AG04450 (cell line): Measurements from ENCODE around the gene NHLRC2. TPM values are rescaled to one million over a fixed set of nuclear protein-coding genes. Genes with fewer than 3 reads are reported as not detected.

Experiments
- CTCF ChIA-PET: fragments of 300-600, 350-600 bp; formaldehyde crosslinking; extraction: SDS; loops from one replicate; lab custom pipeline; 2022; ENCODE audit warnings: antibody characterized with exemption, inconsistent platforms; lab: Charles Lee
- POLR2A ChIA-PET: fragments of 350-600 bp; formaldehyde crosslinking; extraction: SDS; loops from one replicate; lab custom pipeline; 2021; ENCODE audit warnings: antibody characterized with exemption, inconsistent platforms; lab: Yijun Ruan, JAX
- DNase-seq: peaks from one replicate; pipeline ENCODE4 v3.0.0-alpha.2; 2011; ENCODE audit warnings: low read depth, low spot score
- H3K27ac ChIP-seq: one replicate; pipeline ENCODE4 v1.5.1; 2012; ENCODE audit warnings: low read depth, low read length, control low read depth
- H3K27me3 ChIP-seq: one replicate; pipeline ENCODE4 v1.6.0; 2012; ENCODE audit warnings: low read length; ENCODE audit not compliant: control insufficient read depth, insufficient read depth
- H3K4me3 ChIP-seq: 2 replicates; pipeline ENCODE4 v1.5.1; 2011; ENCODE audit warnings: mild to moderate bottlenecking, low read depth, low read length, control low read depth
- H3K9me3 ChIP-seq: 2 replicates; pipeline ENCODE4 v1.5.1; 2012; ENCODE audit warnings: low read length; ENCODE audit not compliant: control insufficient read depth, insufficient read depth
- polyA plus RNA-seq: library from polyadenylated mRNA; depleted of rRNA; stranded (reverse); fragments of >200 nt; gene quantifications from 2 replicates; pipeline ENCODE4 v1.2.3, GENCODE V29; 2011
- TF ChIP-seq, protein P1 (sequence below): IDR thresholded peaks from 2 replicates; pipeline ENCODE4 v1.5.1; 2011; ENCODE audit warnings: low read depth, low read length, control low read depth, inconsistent platforms

The NHLRC2 gene
- polyA plus RNA-seq, 1 experiment: 7.6 TPM

DNA sequence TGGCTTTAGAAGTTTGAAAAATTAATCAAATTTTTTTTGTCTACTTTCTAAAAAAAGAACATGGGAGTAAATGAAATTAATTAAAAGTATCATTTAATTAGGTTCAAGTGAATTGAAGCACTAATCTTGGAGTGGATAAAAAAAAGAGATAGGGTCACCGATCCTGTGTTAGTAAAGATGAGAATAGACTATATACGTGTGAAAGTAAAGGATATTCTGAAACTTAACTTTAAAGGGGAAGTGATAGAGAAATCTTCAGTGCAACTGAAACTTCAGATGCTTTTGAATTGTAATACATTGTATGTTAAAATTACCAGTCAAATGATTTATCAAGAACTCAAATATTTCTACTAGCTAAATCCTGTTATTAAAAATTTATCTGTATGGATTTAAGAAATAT, 4.8 kb downstream of the NHLRC2 start:
- POLR2A ChIA-PET: no interaction called here
- DNase-seq: no peak
- no peak overlapping the region for H3K4me3 ChIP-seq
- H3K9me3 ChIP-seq: no peaks in the 10 kb centered on the region; the same call in 1 of the 2 replicates
- H3K27ac ChIP-seq: no peak overlapping the region
- CTCF ChIA-PET: interaction anchor here (0.9 to 1.9 kb wide), 2 partner anchors 155 to 180 kb away, joined by 5 to 6 read pairs; partner anchors contain the start of gene CASP7
- H3K27me3 ChIP-seq: no peaks in the 10 kb centered on the region
- TF ChIP-seq, protein P1, sequence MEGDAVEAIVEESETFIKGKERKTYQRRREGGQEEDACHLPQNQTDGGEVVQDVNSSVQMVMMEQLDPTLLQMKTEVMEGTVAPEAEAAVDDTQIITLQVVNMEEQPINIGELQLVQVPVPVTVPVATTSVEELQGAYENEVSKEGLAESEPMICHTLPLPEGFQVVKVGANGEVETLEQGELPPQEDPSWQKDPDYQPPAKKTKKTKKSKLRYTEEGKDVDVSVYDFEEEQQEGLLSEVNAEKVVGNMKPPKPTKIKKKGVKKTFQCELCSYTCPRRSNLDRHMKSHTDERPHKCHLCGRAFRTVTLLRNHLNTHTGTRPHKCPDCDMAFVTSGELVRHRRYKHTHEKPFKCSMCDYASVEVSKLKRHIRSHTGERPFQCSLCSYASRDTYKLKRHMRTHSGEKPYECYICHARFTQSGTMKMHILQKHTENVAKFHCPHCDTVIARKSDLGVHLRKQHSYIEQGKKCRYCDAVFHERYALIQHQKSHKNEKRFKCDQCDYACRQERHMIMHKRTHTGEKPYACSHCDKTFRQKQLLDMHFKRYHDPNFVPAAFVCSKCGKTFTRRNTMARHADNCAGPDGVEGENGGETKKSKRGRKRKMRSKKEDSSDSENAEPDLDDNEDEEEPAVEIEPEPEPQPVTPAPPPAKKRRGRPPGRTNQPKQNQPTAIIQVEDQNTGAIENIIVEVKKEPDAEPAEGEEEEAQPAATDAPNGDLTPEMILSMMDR: no peak

DNA sequence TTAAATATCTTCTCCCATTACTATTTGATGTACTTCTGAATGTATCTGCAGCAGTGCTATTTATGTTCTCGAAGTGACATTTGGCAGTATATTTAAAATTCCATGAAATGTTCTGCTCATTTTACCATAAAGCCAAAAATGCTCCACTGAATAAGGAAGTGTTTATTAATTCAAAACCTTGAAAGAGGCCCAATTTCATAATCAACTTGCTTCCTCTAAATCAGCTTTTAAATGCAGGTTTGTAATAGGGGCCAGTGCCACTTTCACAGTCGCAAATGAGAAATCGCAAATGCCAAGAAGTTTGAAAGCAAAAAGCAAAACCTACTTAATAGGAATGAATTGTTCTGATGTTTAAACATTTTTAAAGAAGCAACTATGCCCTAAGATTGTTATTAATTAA, 11.4 kb downstream of the NHLRC2 start:
- no peaks in the 10 kb centered on the region for H3K27me3 ChIP-seq
- TF ChIP-seq, protein P1: no peak
- H3K27ac ChIP-seq: no peak overlapping the region
- H3K4me3 ChIP-seq: no peak overlapping the region
- no peak for DNase-seq
- ChIA-PET POLR2A (no interaction called here), CTCF (interaction anchor here (0.6 kb wide), 1 partner anchor 828 kb away, joined by 6 read pairs; no protein-coding TSS in a partner anchor)
- H3K9me3 ChIP-seq: no peaks in the 10 kb centered on the region

DNA sequence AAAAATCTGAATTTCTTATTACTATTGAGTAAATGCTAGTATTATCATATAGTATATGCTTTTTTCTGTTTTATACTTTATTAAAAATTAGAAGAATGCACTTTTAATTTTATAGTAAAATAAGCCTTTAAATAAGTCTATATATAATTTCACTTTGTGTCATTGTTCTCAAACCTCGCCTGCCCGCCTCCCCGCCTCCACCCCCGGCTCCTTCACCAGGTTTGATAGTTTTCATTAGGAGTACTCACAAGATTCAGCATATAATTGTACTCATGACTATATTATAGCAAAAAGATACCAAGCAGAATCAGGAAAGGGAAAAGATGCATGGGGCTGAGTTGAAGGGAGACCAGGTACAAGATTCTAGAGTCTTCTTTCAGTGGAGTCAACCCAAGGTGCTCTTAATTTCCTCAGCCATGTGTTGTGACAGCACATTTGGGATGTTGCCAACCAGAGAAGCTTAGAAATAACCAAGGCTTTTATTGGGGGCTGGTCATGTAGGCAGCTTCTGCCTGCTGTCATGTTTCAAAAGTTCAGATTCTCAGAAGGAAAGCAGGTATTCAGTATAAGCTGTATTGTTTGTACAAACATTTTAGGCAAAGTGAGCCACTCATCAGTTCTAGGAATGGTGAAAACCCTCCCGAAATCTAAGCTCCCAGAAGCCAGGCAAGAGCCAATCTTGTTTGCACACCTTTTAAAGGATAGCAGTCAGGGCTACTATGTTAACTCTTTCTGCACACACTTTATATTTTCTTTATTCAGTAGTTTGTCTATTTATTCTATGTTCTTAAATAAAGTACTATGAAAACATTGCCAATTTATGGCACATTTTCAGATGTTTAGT, 12.3 kb downstream of the NHLRC2 start:
- POLR2A ChIA-PET: interaction anchor here (0.5 kb wide), 1 partner anchor 80 kb away, joined by 3 read pairs; no protein-coding TSS in a partner anchor
- no peak for DNase-seq
- Histone ChIP-seq H3K9me3 (no peaks in the 10 kb centered on the region), H3K27me3 (no peaks in the 10 kb centered on the region), H3K4me3 (no peak overlapping the region), H3K27ac (no peak overlapping the region)
- CTCF ChIA-PET: no interaction called here
- TF ChIP-seq, protein P1: no peak

DNA sequence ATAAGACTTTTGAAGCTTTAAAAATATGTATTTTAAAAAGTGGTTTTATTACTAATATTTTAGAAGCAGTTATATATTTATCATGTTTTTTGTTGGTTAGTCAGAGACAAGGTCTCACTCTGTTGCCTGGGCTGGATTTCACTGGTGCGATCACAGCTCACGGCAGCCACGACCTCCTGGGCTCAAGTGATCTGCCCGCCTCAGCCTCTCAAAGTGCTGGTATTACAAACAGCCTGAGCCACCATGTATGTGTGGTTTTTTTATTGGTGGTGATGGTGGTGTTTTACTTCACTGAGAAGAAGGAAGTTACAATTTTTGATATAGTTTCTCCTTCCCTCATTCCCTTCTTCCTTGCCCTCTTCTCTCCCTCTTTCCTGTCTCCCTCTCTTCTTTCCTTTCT, 13.4 kb downstream of the NHLRC2 start:
- no peak overlapping the region for H3K27ac ChIP-seq
- no peak overlapping the region for H3K4me3 ChIP-seq
- CTCF ChIA-PET: no interaction called here
- H3K9me3 ChIP-seq: no peaks in the 10 kb centered on the region
- no peaks in the 10 kb centered on the region for H3K27me3 ChIP-seq
- TF ChIP-seq, protein P1: no peak
- no peak for DNase-seq
- POLR2A ChIA-PET: no interaction called here

DNA sequence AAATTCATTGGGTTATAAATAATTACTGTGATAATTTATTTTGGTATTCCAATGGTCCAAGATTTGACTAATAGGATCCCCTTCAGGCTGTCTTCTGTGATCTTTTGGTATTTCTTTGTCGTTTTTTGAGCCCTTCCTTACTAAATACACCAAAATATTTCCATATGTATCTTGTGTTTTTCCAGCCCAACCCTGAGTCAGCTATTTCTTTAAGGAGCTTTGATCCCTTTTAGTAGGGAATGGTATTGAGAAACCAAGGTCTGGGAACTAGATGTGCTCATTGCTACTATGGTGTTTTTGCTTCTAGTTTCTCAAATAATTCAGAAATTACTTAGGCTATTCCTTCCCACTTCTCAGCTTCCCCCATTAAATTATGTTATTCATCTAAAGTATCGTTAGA, 15.3 kb downstream of the NHLRC2 start:
- TF ChIP-seq, protein P1: no peak
- CTCF ChIA-PET: no interaction called here
- Histone ChIP-seq H3K27me3 (no peaks in the 10 kb centered on the region), H3K4me3 (no peak overlapping the region), H3K9me3 (no peaks in the 10 kb centered on the region), H3K27ac (no peak overlapping the region)
- POLR2A ChIA-PET: no interaction called here
- DNase-seq: no peak
